Activated CD8-positive, alpha-beta T cell treated with anti-CD3 and anti-CD28 coated beads for 36 hours (primary cell): ENCODE data around the gene PRSS36. TPM values are rescaled to one million over a fixed set of nuclear protein-coding genes. Genes with fewer than 3 reads are reported as not detected.
"Not testable (repeated sequence)": the region's sequence is repeated elsewhere in the genome, so short reads cannot be mapped to it uniquely, and the experiment has no call there.

ENCODE experiments used
- ATAC-seq: fragments of 200-7000 bp; cut with Tn5 transposase; one replicate; pipeline ENCODE4 v1.10.0; 2021; ENCODE audit warnings: mild to moderate bottlenecking, moderate library complexity
- CTCF ChIA-PET: fragments of 350-600 bp; sonication (Branson Sonifier 250); formaldehyde crosslinking; loops from one replicate; lab custom pipeline; 2021; ENCODE audit warnings: antibody characterized with exemption; lab: Charles Lee
- POLR2A ChIA-PET: fragments of 350-600 bp; sonication (Branson Sonifier 250); formaldehyde crosslinking; loops from one replicate; lab custom pipeline; 2021; ENCODE audit warnings: antibody characterized with exemption; lab: Charles Lee
- DNase-seq: peaks from one replicate; pipeline ENCODE4 v3.0.0-alpha.2; 2020
- H3K27ac Mint-ChIP-seq: one replicate; pipeline ENCODE4 v1.8.0; 2021; ENCODE audit warnings: mild to moderate bottlenecking, mixed read lengths
- H3K27me3 Mint-ChIP-seq: one replicate; pipeline ENCODE4 v1.8.0; 2021; ENCODE audit warnings: mixed read lengths
- H3K36me3 Mint-ChIP-seq: one replicate; pipeline ENCODE4 v1.8.0; 2021; ENCODE audit warnings: low read depth, mixed read lengths
- H3K4me1 Mint-ChIP-seq: one replicate; pipeline ENCODE4 v1.8.0; 2021; ENCODE audit warnings: low read depth, mixed read lengths
- H3K4me3 Mint-ChIP-seq: one replicate; pipeline ENCODE4 v1.8.0; 2021; ENCODE audit warnings: mild to moderate bottlenecking, moderate library complexity, mixed read lengths
- H3K9me3 Mint-ChIP-seq: one replicate; pipeline ENCODE4 v1.8.0; 2021; ENCODE audit warnings: mixed read lengths
- intact Hi-C: fragments of 100-400 bp; cut with micrococcal nuclease; formaldehyde crosslinking; loops from one replicate; pipeline ENCODE4 v1.10.0; 2022
- total RNA-seq, 2 experiments: library from RNA; stranded (reverse); gene quantifications; one replicate each; pipeline ENCODE4 v1.2.3, GENCODE V29; 2021
- TF ChIP-seq, protein P1 (sequence below): fragments of 200-600 bp; IDR thresholded peaks from one replicate; pipeline ENCODE4 v1.8.0; 2022; ENCODE audit warnings: antibody characterized with exemption, mild to moderate bottlenecking

Gene PRSS36
- total RNA-seq, 2 experiments from 2014 or later: 0.18 to 0.72 TPM

DNA sequence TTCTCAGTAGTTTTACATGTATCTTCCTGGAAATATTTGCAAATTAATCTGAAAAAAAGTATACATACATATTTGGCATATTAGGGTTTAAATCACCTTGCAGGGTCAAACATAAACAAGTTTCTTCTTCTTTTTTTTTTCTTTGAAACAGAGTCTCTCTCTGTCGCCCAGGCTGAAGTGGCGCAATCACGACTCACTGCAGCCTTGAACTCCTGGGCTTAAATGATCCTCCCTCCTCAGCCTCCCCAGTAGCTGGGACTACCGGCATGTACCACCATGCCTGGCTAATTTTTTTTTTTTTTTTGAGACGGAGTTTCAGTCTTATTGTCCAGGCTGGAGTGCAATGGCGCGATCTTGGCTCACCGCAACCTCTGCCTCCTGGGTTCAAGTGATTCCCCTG is 17.4 kb upstream of the PRSS36 start:
- TF ChIP-seq, protein P1, sequence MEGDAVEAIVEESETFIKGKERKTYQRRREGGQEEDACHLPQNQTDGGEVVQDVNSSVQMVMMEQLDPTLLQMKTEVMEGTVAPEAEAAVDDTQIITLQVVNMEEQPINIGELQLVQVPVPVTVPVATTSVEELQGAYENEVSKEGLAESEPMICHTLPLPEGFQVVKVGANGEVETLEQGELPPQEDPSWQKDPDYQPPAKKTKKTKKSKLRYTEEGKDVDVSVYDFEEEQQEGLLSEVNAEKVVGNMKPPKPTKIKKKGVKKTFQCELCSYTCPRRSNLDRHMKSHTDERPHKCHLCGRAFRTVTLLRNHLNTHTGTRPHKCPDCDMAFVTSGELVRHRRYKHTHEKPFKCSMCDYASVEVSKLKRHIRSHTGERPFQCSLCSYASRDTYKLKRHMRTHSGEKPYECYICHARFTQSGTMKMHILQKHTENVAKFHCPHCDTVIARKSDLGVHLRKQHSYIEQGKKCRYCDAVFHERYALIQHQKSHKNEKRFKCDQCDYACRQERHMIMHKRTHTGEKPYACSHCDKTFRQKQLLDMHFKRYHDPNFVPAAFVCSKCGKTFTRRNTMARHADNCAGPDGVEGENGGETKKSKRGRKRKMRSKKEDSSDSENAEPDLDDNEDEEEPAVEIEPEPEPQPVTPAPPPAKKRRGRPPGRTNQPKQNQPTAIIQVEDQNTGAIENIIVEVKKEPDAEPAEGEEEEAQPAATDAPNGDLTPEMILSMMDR: no peak
- ATAC-seq (no peak), DNase-seq (no peak)
- intact Hi-C loops: no loop called here
- CTCF ChIA-PET: interaction anchor here (1.1 to 2.4 kb wide), 4 partner anchors 8 to 25 kb away, joined by 3 to 8 read pairs (median 4); no protein-coding TSS in a partner anchor
- POLR2A ChIA-PET: interaction anchor here (2.6 kb wide), 1 partner anchor 13 kb away, joined by 11 read pairs; the partner anchor contains the start of gene FUS
- Mint-ChIP-seq H3K4me1 (no peaks in the 10 kb centered on the region), H3K36me3 (no peaks in the 10 kb centered on the region), H3K27ac (no peak overlapping the region), H3K27me3 (no peaks in the 10 kb centered on the region), H3K9me3 (no peaks in the 10 kb centered on the region), H3K4me3 (no peak overlapping the region)

DNA sequence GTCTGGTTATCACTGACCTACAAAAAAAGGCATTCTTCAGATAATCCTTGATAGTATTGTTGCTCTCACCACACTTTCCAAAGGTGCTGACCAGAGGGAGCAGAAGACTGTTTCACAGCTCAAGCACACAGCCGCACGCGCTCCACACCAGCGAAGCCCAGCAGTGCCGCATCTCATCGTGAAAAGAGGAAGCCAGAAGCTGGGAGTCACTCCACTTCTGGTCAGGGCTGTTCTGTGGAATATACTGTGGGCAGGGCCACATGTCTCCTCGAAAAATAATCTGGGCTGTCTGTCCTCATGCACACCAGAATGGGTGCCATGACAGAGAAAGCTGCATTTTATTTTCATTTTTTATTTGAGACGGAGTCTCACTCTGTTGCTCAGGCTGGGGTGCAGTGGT is 7.3 kb upstream of the PRSS36 start:
- intact Hi-C loops: no loop called here
- H3K9me3 Mint-ChIP-seq: no peaks in the 10 kb centered on the region
- H3K27ac Mint-ChIP-seq: no peak overlapping the region
- peaks cover 2% of the 10 kb centered on the region for H3K27me3 Mint-ChIP-seq
- TF ChIP-seq, protein P1: no peak
- POLR2A ChIA-PET: interaction anchor here (0.7 to 5.3 kb wide), 4 partner anchors 15 to 83 kb away, joined by 3 to 49 read pairs (median 6); partner anchors contain the start of genes FUS, ZNF646 and ZNF668
- CTCF ChIA-PET: interaction anchor here (0.7 to 2.9 kb wide), 8 partner anchors 11 to 286 kb away, joined by 3 to 19 read pairs (median 3); partner anchors contain the start of gene PRSS8
- H3K4me3 Mint-ChIP-seq: peak overlapping the region; percentile 40
- ATAC-seq (no peak), DNase-seq (no peak)
- H3K36me3 Mint-ChIP-seq: no peaks in the 10 kb centered on the region
- peaks cover 9% of the 10 kb centered on the region for H3K4me1 Mint-ChIP-seq

DNA sequence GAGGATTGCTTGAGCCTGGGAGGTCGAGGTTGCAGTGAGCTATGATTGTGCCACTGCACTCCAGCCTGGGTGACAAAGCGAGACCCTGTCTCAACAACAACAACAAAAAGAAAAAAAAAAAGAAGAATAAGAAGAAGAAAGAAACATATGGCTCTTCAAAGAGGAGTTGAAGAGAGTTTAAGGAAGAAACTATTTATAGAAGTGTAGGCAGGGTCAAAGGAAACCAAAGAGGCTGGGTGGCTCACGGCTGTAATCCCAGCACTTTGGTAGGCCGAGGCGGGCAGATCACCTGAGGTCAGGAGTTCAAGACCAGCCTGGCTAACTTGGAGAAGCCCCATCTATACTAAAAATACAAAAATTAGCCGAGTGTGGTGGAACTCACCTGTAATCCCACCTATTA is 1.1 kb upstream of the PRSS36 start:
- H3K36me3 Mint-ChIP-seq, H3K4me3 Mint-ChIP-seq, H3K4me1 Mint-ChIP-seq, H3K27me3 Mint-ChIP-seq, H3K27ac Mint-ChIP-seq, H3K9me3 Mint-ChIP-seq, DNase-seq, ATAC-seq, intact Hi-C loops: not testable (repeated sequence)
- CTCF ChIA-PET: interaction anchor here (0.6 kb wide), 1 partner anchor 25 kb away, joined by 4 read pairs; no protein-coding TSS in a partner anchor
- POLR2A ChIA-PET: interaction anchor here (1.4 kb wide), 1 partner anchor 48 kb away, joined by 3 read pairs; no protein-coding TSS in a partner anchor

DNA sequence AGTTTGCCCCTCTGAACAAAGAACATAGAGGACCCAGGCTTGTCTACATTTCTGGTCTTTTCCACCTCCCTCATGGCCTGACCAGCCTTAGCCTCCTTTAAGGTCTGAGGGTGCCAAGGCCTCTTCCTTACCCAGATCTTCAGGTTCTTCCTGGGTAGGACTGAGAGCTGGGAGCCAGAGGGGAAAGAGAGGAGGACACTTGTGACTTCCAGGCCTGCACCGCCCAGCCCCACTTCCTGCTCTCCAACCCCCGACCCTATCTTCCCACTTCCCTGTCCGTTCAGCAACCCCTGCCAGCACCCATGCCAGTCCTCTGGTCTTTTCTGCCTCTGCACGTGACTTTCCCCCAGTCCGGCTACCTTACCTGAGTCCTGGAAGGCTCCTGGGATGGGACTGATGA is 534 bp downstream of the PRSS36 start:
- Mint-ChIP-seq H3K4me1 (no peaks in the 10 kb centered on the region), H3K9me3 (no peaks in the 10 kb centered on the region), H3K27me3 (no peaks in the 10 kb centered on the region), H3K36me3 (no peaks in the 10 kb centered on the region), H3K4me3 (no peak overlapping the region), H3K27ac (no peak overlapping the region)
- intact Hi-C loops: no loop called here
- TF ChIP-seq, protein P1: no peak
- ATAC-seq (no peak), DNase-seq (no peak)
- CTCF ChIA-PET: no interaction called here
- POLR2A ChIA-PET: no interaction called here

DNA sequence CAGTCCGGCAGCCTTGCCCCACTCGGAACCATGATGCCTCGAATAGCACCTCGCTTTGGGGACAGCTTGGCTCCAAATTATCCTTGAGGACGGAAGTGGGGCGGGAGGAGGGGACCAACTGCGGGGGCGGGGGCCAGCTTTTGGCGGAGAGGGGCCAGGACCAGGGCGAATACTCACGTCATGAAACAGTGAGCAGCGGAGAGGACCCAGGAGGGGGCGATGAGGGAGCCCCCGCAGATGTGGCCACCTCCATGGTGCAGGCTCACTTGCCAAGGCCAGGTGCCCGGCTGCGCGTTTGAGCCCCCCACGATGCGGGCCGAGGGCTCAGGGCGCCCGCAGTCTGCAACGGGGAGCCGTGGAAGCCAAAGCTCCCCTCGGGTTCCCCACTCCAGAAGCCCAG is 970 bp downstream of the PRSS36 start:
- ATAC-seq (no peak), DNase-seq (no peak)
- TF ChIP-seq, protein P1: no peak
- intact Hi-C loops: no loop called here
- no peaks in the 10 kb centered on the region for H3K9me3 Mint-ChIP-seq
- no peak overlapping the region for H3K27ac Mint-ChIP-seq
- H3K27me3 Mint-ChIP-seq: no peaks in the 10 kb centered on the region
- H3K36me3 Mint-ChIP-seq: no peaks in the 10 kb centered on the region
- no peak overlapping the region for H3K4me3 Mint-ChIP-seq
- no peaks in the 10 kb centered on the region for H3K4me1 Mint-ChIP-seq
- ChIA-PET CTCF (no interaction called here), POLR2A (interaction anchor here (1.3 kb wide), 1 partner anchor 31 kb away, joined by 4 read pairs; the partner anchor contains the start of gene FUS)
